Activated CD4-positive, CD25-positive, alpha-beta regulatory T cell treated with anti-CD3 and anti-CD28 coated beads, Interleukin-2, amount 50 U/mL, for 16 hours (primary cell): ENCODE results near the gene POGZ.

Experiments
- DNase-seq: peaks from one replicate; pipeline ENCODE4 v3.0.0-alpha.2; 2020; ENCODE audit warnings: low read depth, low spot score

The POGZ gene

DNA sequence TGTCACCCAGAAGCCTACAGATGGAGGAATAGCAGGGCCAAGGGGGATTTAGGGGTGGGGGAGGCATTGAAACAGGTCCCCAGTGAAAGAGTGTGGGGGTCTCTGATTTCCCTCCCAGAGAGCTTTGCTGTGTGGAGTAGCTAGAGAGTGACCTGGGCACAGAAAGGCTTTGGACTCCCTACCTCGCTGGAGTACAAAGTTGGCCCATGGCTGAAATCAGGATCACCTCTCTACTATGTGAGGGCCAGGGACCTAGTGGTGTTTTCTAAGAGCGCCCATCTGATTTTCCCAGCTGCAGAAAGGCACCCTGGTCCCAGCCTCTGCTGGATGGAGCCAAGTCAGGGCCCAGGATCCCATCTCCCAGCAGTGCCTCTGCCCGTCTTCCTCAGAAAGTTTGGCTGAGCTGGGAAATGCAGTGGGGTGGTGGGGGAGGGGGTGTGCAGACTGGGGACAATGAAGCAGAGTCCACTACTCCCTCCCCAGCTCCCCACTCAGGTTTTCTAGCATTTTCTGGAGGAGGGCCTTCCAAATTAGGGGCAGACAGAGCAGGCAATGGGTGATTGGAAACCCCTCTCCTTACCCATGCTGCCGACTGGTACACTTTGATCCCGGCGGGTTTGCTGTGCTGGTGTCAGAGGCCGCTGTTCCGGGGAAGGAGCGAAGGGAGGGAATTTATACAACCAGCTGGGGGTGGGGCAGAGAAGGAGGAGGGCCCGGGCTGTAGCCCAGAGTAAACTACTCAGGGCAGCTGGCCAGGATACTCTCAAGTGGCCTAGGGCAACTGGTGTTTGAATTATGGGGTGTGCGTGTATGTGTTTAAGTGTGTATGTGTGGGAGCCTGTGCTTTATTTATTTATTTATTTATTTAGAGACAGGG is 87.0 kb downstream of the POGZ start, which contains the start of gene SELENBP1:
SELENBP1 (minus strand) TSS at position 648 of the 877 bp plus-strand sequence; CDS start at position 584, 64 bp downstream.
- no peak for DNase-seq

DNA sequence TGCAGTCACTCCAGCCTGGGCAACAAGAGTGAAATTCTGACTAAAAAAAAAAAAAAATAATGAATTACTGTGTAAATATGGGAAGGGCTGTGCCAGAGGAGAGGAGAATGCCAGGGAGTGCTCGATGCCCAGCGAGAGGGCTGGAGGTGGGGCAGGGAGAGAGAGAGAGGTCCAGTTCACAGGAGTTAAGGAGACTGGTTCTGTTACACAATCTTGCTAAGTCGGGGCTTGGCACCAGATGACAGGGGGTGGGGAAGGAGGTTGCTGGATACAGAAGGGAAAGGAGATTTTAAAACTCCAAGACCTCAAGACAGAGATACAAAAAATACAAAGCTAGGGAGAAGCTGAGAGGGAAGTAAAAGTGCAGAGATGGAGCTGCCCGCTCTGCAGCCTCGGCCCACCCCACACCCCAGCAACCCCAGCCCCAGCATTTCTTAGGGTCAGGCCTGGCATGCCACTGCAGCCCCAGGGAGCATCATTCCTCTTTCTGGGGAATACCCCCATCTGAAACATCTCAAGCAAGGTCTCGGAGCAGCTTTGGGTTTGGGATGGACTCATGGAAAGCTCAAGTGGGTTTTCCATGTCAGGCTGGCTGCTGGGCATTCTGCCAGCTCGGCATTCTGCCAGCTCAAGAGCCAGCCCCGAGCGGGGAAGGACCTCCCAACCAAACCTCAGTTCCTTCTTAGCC is 87.8 kb downstream of the POGZ start:
- no peak for DNase-seq

GRCh38 chr1:151370211-151370911 is 88.9 kb downstream of the POGZ start:
- no peak for DNase-seq

DNA sequence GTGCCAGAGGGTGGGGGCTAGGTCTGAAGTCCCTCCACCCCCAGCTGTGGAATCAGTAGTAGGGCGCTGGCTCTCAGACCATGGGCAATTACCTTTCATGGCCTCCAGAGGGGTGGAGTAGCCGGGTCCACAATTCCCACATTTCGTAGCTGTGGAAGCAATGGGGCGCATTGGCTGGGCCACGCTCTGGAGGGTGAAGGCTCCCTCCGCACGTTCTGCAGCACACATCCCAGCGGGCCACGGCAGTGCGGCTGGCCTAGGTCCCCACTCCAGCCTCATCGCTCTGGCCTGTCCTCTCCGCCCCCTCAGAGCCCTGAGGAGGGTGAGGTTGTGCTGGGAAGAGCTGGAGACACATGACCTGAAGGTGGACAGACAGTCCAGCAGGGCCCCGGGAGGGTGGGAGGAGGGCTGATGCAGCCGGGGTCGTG is 89.7 kb downstream of the POGZ start:
- DNase-seq, result no peak

DNA sequence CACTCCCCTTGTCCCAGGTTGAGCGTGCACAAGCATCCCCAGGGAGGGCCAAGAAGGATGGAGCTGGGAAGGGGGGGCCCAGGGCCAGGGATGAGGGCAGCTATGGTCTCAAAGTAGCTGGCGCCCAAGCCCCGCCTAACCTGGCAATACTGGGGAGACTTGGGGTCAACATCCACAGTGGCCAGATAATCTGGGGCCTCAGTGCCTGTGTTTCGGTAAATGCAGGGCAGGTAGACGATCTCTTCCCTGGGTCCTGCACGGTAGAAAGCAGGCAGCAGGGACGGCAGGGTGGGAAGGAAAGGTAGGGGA is 90.0 kb downstream of the POGZ start:
- no peak for DNase-seq

DNA sequence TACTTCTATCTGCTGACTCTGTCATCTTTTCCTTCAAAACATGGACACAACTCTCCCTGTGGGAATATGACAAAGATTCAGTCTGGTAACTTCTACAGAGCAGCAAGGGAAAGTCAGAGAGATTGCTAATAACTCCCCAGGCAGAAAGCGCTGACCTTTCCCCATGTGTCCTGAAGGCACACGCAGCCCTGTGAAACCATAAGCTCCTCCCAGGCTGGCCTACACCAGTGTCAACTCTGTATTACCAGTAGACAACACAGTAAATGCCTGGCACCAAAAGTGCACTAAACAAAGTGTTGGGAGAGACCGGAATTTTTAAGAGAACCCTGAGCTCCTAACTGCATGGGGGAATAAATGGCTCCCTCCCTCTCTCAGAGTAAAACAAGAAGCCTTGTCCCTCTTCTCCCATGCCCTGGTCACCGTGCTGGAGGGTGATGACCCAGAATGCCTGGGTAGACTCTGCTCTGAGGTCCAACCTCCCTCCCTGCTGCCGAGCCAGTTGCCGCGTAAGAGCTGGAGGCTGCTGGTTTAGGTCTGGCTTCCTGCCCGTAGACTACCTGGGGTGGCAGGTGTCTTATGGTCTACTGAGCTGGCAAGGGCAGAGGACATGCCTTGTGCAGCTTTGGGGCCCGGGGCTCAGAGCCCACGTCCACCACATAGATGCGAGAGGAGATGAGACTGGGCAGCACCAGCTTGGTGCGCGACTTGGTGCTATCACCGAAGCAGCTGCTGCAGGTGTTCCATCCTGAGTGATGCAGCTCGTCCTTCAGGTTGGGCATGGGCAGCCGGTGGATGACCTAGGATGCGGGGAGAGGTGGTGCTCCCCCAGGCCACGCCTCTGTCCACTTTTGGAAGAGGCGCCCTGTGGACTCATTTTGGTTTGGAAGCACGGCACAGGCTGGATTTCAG is 90.6 kb downstream of the POGZ start:
- no peak for DNase-seq

DNA sequence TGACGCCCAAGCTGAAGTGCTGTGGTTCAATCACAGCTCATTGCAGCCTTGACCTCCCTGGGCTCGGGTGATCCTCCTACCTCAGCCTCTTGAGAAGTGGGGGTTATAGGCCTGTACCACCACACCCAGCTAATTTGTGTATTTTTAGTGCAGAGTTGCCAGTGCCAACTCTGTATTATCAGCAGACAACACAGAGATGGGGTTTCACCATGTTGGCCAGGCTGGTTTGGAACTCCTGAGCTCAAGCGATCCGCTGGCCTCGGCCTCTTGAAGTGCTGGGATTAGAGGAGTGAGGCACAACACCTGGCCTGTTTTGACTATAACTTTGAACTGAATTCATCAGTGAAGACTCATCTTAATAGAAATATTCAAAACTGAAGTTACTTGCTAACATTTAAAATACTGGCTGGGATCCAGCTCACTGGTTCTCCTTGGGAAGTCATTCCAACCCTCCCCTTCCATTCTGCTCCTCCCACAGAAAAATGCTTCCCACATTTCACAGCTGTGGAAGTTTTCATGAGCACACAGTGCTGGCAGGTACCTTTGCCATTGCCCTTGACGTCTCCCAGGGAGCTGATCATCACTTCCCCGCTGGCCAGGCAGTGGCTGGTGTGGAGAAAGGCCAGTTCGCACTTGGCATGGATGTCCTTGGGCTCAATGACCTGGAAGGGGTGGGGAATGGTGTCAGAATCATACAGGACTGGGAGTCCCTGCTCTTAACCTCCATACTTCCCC is 91.5 kb downstream of the POGZ start:
- no peak for DNase-seq

DNA sequence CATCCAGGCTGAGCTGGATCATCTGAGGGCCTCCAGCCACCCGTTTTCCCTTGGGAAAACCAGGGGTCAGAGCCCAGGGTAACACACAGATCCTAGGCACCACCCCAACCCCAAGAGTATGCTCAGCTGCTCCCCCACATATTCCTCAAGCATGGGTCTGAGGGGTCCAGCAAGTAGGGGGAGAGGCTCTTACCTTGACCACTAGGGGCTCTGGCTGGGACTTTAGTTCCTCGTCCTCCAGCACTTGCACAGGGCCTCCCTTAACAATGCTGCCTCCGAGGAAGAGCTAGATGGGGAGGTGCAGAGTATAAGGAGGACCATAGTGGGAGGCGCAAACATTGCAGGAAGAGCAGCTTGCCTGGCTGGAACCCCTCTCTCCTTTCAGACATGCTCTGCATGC is 94.3 kb downstream of the POGZ start:
- no peak for DNase-seq

DNA sequence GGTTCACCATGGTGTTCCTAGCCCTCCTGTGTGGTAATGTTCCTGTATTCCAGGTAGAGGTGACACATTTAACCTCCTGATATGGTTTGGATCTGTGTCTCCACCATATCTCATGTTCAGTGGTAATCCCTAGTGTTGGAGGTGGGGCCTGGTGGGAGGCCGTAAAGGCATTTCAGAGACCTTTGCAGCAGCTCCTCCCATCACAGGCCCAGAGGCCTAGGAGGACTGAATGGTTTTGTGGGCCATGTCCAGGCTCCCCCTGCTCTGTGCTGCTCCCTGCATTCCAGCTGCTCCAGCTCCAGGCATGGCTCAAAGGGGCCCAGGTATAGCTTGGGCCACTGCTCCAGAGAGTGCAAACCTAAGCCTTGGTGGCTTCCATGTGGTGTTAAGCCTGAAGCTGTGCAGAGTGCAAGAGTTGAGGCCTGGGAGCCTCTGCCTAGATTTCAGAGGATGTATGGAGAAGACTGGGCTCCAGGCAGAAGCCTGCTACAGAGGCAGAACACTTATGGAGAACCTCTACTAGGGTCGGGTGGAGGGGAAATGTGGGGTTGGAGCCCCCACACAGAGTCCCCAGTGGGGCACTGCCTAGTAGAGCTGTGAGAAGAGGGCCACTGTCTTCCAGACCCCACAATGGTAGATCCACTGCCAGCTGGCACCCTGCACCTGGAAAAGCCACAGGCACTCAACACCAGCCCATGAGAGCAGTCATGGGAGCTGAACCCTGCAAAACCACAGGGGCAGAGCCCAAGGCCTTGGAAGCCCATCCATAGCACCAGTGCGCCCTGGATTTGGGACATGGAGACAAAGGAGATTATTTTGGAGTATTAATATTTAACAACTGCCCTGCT is 96.8 kb downstream of the POGZ start:
- no peak for DNase-seq

DNA sequence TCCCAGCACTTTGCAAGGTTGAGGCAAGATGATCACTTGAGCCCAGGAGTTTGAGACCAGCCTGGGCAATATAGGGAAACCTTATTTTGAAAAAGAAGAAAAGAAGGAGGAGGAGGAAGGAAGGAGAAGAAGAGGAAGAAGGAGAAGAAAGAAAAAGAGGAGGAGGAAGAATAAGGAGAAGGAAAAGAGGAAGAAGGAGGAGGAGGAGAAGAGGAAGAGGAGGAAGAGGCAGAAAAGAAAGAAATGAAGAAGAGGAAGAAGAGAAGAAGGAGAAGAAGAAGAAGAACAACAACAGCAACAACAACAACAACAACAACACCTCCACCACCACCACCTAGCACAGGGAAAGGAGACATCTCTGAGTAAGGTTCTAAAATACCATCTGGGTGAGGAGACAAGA is 97.4 kb downstream of the POGZ start:
- DNase-seq, result no peak

DNA sequence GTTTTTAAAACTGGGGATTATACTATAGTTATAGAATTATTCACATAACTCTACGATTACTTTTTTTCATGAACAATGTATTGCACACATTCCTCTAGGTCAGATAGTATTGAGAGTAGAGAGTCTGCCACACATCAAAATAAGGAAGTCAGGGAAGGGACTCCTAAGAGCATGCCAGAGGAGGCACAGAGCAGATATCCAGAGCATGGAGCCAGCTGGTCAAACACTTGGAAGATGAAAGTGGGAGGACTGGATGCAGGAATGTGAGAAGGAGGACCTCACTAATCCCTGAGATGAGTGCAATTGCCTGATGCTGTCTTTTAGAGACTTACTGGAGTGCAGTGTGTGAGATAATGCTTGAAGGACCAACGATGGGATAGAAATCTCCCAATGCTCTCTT is 102.6 kb downstream of the POGZ start:
- no peak for DNase-seq
